ENCODE results near the gene IQCH. TPM values are rescaled to one million over a fixed set of nuclear protein-coding genes. Genes with fewer than 3 reads are reported as not detected.

Gene IQCH
- total RNA-seq, 1 experiment from 2014 or later: 1.1 TPM

- H3K27ac Mint-ChIP-seq: no peak overlapping the region
- Histone ChIP-seq H3K14ac (ENCODE audit: insufficient read depth, low read length) (no peak overlapping the region), H3K9me3 (ENCODE audit: control insufficient read depth, low read depth, low read length) (no peaks in the 10 kb centered on the region), H2AK5ac (ENCODE audit: insufficient read length, low read length) (no peak overlapping the region), H3K79me1 (ENCODE audit: insufficient read depth, low read depth, low read length, poor library complexity, severe bottlenecking) (no peaks in the 10 kb centered on the region), H3K23ac (ENCODE audit: insufficient read length, low read depth, low read length) (no peak overlapping the region), H2BK20ac (ENCODE audit: low read depth, low read length, poor library complexity, severe bottlenecking) (no peak overlapping the region), H3K4me1 (ENCODE audit: insufficient read depth, low read length) (peaks cover 6% of the 10 kb centered on the region), H2AFZ (ENCODE audit: low read length) (no peak overlapping the region), H3K9ac (ENCODE audit: extremely low read depth, insufficient read length, low read length) (no peak overlapping the region), H3K27ac (ENCODE audit: insufficient read length, low read depth, low read length) (no peak overlapping the region), H3K4ac (ENCODE audit: low read depth, low read length) (no peak overlapping the region), H3K4me2 (ENCODE audit: insufficient read depth, insufficient read length, low read length) (no peak overlapping the region), H2BK12ac (ENCODE audit: insufficient read length, low read depth, low read length) (no peak overlapping the region), H3K56ac (ENCODE audit: insufficient read length, low read depth, low read length) (no peak overlapping the region), H3T11ph (ENCODE audit: low read length) (no peak overlapping the region), H3K18ac (ENCODE audit: insufficient read length, low read depth, low read length) (no peak overlapping the region), H2BK120ac (ENCODE audit: low read depth, low read length, poor library complexity, severe bottlenecking) (no peak overlapping the region), H3K27me3 (ENCODE audit: insufficient read depth, low read length) (no peaks in the 10 kb centered on the region), H4K5ac (ENCODE audit: insufficient read length, low read depth, low read length) (no peak overlapping the region), H4K91ac (ENCODE audit: insufficient read length, low read depth, low read length) (no peak overlapping the region), H2BK5ac (ENCODE audit: insufficient read length, low read length) (no peak overlapping the region), H4K8ac (replicated peaks; ENCODE audit: insufficient read length, low read depth, low read length) (no peak overlapping the region), H4K20me1 (ENCODE audit: control insufficient read depth, insufficient read depth, insufficient read length) (no peaks in the 10 kb centered on the region), H3K79me2 (ENCODE audit: insufficient read depth, low read length) (no peaks in the 10 kb centered on the region), H2BK15ac (ENCODE audit: low read depth, low read length) (no peak overlapping the region), H3K23me2 (ENCODE audit: insufficient read length, low read depth, low read length, poor library complexity, severe bottlenecking) (no peaks in the 10 kb centered on the region)
- no peaks in the 10 kb centered on the region; the same call in 1 of the 2 replicates for H3K27me3 Mint-ChIP-seq (ENCODE audit: low read depth)
- no peaks in the 10 kb centered on the region for H3K36me3 Mint-ChIP-seq (ENCODE audit: insufficient read depth in 1 of 3, low read depth in 3 of 3)
- TF ChIP-seq, protein P1, sequence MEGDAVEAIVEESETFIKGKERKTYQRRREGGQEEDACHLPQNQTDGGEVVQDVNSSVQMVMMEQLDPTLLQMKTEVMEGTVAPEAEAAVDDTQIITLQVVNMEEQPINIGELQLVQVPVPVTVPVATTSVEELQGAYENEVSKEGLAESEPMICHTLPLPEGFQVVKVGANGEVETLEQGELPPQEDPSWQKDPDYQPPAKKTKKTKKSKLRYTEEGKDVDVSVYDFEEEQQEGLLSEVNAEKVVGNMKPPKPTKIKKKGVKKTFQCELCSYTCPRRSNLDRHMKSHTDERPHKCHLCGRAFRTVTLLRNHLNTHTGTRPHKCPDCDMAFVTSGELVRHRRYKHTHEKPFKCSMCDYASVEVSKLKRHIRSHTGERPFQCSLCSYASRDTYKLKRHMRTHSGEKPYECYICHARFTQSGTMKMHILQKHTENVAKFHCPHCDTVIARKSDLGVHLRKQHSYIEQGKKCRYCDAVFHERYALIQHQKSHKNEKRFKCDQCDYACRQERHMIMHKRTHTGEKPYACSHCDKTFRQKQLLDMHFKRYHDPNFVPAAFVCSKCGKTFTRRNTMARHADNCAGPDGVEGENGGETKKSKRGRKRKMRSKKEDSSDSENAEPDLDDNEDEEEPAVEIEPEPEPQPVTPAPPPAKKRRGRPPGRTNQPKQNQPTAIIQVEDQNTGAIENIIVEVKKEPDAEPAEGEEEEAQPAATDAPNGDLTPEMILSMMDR (conservative IDR thresholded peaks at IDR 0.05): peak; percentile 41; the same call in 2 of the 3 replicates
- H3K4me3 Mint-ChIP-seq: no peak overlapping the region
- no peak for DNase-seq
- peaks cover 11 to 16% of the 10 kb centered on the region in 2 experiments for H3K4me1 Mint-ChIP-seq
- WGBS (ENCODE audit: extremely low coverage, insufficient read length, low lambda C conversion rate): no CpG with 5 or more reads among the region's 2 CpGs
- H3K9me3 Mint-ChIP-seq: no peaks in the 10 kb centered on the region
Observed at GRCh38 chr15:67501177-67501835, 246.7 kb downstream of the IQCH start.

Data from H9 (cell line).